GM18951 (cell line): ENCODE results near the gene CEP43.

ENCODE experiments used
- POLR2A ChIP-seq: IDR thresholded peaks from 4 replicates; pipeline ENCODE4 v1.6.1; 2011; ENCODE audit warnings: mild to moderate bottlenecking; ENCODE audit not compliant: insufficient read length, insufficient read depth; ENCODE audit errors: extremely low read depth
- in situ Hi-C: fragments of 300-500 bp; cut with MboI; formaldehyde crosslinking; loops from one replicate; pipeline ENCODE4 v1.12.0; 2022; ENCODE audit warnings: low sequenced_read_pairs, mixed read lengths, inconsistent platforms; ENCODE audit not compliant: unreplicated experiment

Gene CEP43

GRCh38 chr6:167000759-167001158 is 1.6 kb downstream of the CEP43 start:
- in situ Hi-C loops = loop anchor here (25.0 kb wide), 1 partner anchor 137 kb away; no protein-coding TSS in a partner anchor
- TF ChIP-seq POLR2A = no peak

GRCh38 chr6:167005350-167006159 is 6.4 kb downstream of the CEP43 start:
- in situ Hi-C loops = loop anchor here (25.0 kb wide), 1 partner anchor 132 kb away; no protein-coding TSS in a partner anchor

GRCh38 chr6:167007985-167008384 is 8.8 kb downstream of the CEP43 start:
- no peak for TF ChIP-seq POLR2A
- in situ Hi-C loops = loop anchor here (25.0 kb wide), 1 partner anchor 129 kb away; no protein-coding TSS in a partner anchor

More at GRCh38 chr6:167005350-167006159, 6.4 kb downstream of the CEP43 start:
- TF ChIP-seq POLR2A = no peak

- in situ Hi-C loops = loop anchor here (25.0 kb wide), 1 partner anchor 124 kb away; no protein-coding TSS in a partner anchor
- TF ChIP-seq POLR2A = no peak
Measured at GRCh38 chr6:167013067-167013466, 13.9 kb downstream of the CEP43 start.

GRCh38 chr6:167013946-167014345 is 14.7 kb downstream of the CEP43 start:
- in situ Hi-C loops = loop anchor here (25.0 kb wide), 1 partner anchor 123 kb away; no protein-coding TSS in a partner anchor
- no peak for TF ChIP-seq POLR2A

GRCh38 chr6:167015302-167015701 is 16.1 kb downstream of the CEP43 start:
- TF ChIP-seq POLR2A = no peak
- in situ Hi-C loops = loop anchor here (25.0 kb wide), 1 partner anchor 122 kb away; no protein-coding TSS in a partner anchor

- no peak for TF ChIP-seq POLR2A
- in situ Hi-C loops = loop anchor here (25.0 kb wide), 1 partner anchor 117 kb away; no protein-coding TSS in a partner anchor
Measured at GRCh38 chr6:167020206-167020605, 21.0 kb downstream of the CEP43 start.

- TF ChIP-seq POLR2A = no peak
- in situ Hi-C loops = no loop called here
Measured at GRCh38 chr6:167027308-167027707, 28.1 kb downstream of the CEP43 start.

- in situ Hi-C loops = no loop called here
- TF ChIP-seq POLR2A = no peak
Measured at GRCh38 chr6:167027772-167028171, 28.6 kb downstream of the CEP43 start.

- in situ Hi-C loops = no loop called here
- TF ChIP-seq POLR2A = no peak
Measured at GRCh38 chr6:167030222-167031072, 31.2 kb downstream of the CEP43 start.

GRCh38 chr6:167031082-167031709 is 32.0 kb downstream of the CEP43 start:
- in situ Hi-C loops = no loop called here
- TF ChIP-seq POLR2A = no peak

GRCh38 chr6:167034056-167034455 is 34.9 kb downstream of the CEP43 start:
- in situ Hi-C loops = no loop called here
- no peak for TF ChIP-seq POLR2A

GRCh38 chr6:167037762-167038161 is 38.6 kb downstream of the CEP43 start:
- in situ Hi-C loops = no loop called here
- no peak for TF ChIP-seq POLR2A

GRCh38 chr6:167044696-167045095 is 45.5 kb downstream of the CEP43 start:
- in situ Hi-C loops = no loop called here
- no peak for TF ChIP-seq POLR2A
